ENCODE data around the gene PTGES3. TPM values are rescaled to one million over a fixed set of nuclear protein-coding genes. Genes with fewer than 3 reads are reported as not detected.

The PTGES3 gene, protein sequence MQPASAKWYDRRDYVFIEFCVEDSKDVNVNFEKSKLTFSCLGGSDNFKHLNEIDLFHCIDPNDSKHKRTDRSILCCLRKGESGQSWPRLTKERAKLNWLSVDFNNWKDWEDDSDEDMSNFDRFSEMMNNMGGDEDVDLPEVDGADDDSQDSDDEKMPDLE
- 130 TPM for total RNA-seq
- long read RNA-seq, transcript PTGES3-204 (7 exons, 1,017 nt): minor isoform, 15 of 749 reads
- long read RNA-seq, transcript PTGES3-201 (8 exons, 1,920 nt): major isoform, 675 of 749 reads
- long read RNA-seq, transcript PTGES3-202 (7 exons, 1,547 nt): minor isoform, 25 of 749 reads
- long read RNA-seq, partial matches to known transcripts: 12 of 749 reads
- long read RNA-seq, other reads (novel, unspliced or antisense): 21 of 749 reads

DNA sequence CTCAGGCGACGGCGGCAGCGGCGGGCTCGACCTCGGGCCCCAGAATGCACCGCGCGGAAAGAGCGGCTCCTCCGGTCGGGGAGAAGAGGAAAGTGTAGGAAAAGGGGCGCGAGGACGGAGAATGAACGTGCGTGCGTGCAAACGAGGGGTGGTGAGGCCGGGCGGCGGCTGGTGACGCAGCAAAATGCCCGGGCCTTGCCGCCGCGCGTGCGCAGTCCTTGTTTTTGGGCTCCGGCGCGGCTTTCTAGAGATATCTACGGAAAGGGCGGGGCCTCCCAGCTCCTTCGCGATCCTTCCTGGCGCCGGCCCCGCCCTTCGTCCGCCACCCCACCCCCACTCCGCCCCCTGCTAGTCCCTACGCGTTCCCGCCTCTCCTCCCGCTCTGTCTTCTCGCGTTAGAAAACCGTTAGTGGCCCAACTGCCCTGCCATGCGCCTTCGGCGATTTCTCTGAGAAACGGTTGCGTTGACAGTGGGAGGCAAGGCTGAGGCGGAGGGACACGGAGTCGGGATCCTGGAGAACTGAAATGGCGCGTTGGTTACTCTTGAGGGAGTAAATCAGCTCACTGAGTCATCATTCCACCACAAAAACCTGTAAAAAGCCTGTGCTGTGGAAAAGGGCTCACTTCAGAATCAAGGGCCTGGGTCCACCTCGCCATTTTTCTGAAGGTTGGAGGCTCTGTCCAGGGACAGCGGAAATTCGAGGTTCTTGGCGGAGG, at the start of gene PTGES3:
PTGES3 (minus strand) TSS at position 156 of the 717 bp plus-strand sequence. CDS start 285 bp downstream, outside the sequence.
- DNase-seq (ENCODE audit: low spot score): peak; percentile 99

DNA sequence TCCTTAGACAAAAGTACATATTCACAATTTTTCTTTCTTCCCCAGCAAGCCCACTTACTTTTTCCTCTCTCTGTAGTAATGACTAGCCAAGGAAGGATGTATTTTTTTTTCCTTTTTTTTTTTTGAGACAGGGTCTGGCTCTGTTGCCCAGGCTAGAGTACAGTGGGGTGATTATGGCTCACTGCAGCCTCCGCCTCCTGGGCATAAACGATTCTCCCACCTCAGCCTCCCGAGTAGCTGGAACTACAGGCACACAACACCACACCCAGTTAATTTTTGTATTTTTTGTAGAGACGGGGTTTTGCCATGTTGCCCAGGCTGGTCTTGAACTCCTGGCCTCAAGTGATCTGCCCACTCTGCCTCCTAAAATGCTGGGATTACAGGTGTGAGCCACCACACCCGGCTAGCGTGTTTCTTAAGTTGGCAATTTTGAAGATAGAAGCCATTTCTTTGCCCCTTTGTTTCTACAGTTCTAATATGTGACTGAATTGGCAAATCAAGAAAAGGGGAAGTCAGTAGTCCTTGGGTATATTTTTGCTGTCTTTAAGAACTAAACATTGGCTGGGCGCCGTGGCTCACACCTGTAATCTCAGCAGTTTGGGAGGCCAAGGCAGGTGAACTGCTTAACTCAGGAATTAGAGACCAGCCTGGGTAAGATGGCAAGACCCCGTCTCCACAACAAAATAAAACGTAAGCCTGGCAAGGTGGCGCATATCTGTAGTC, 40.2 kb upstream of the PTGES3 start:
- DNase-seq (ENCODE audit: low spot score): peak; percentile 26

DNA sequence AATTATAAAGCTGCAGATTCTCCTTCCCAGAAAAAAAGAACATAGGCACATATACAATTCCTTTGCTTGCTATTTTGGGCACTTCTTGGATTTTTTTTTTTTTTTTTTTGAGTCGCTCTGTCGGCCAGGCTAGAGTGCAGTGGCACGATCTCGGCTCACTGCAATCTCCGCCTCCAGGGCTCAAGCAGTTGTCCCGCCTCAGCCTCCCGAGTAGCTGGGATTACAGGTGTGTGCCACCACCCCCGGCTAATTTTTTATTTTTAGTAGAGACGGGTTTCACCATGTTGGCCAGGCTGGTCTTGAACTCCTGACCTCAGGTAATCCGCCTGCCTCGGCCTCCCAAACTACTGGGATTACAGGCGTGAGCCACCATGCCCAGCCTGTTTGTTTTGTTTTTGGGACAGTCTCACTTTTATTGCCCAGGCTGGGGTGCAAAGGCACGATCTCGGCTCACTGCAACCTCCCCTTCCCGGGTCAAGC, 38.2 kb upstream of the PTGES3 start:
- peak; percentile 64 for DNase-seq (ENCODE audit: low spot score)

DNA sequence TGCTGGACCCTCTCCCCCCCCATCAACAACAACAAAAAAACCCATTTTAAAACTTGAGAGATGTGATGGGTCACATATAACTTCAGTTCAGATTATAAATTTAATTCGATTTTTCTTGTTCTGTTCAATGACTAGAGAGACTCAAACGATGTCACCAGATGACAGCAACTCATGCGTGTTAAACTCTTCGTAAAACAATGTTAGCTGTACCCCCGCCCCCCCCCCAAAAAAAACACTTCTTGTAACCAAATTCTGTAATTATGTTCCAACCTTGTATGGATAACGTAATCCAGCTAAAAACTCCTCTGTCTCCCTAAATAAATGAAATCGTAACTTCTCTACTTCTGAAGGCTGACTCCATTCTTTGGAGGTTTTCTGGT, 37.6 kb upstream of the PTGES3 start:
- DNase-seq (ENCODE audit: low spot score): no peak

DNA sequence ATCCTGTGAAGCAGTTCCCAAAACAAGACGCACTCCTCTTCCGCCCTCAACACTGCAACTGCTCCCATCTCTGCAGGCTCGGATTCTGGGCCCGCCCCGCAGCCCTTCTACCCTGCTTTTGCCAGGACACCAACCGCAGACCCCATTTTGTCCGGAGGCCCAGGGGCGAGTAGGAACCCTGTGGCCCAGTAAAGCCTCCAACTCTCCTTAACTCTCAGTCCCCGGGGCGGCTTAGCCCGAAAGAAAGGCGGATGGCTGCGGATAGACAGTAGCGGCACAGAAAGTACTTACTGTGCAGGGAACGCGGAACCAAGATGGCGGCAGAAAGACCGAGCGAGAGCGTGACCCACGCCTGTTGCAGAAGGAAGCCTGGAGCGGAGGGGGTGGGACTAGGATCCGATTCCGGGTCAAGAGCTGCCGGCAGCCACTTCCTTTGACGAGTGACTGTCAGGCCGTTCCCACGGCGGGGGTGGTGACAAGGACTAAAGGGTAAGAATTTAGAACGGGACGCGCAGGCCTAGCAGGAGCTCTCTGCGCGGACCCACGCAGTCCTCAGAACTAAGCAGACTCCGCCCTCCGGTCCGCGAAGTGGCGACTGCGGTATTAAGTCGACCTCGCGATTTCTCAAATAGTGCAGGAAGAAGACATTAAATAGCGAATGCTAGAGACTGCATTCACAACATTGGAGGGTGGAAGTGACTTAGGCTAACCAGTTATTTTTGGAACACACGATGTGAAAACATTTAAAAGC, 37.1 kb upstream of the PTGES3 start, which contains the start of gene NACA:
NACA (minus strand) TSS at position 328 of the 751 bp plus-strand sequence. CDS start 778 bp downstream, outside the sequence.
- peak; percentile 99 for DNase-seq (ENCODE audit: low spot score)

DNA sequence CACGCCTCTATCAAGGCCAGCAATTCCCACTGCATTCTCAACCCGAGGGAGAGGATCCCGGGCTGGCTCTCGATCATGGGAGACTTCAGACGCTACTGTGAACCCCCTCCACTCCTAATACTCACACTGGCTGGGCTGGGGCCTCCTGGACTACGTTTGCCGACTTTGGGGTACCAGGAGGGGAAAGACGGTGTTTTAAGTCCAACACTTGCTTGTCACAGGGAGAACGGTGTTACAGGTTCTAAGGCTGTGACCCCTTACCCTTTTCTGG, 36.6 kb upstream of the PTGES3 start:
- peak; percentile 81 for DNase-seq (ENCODE audit: low spot score)

DNA sequence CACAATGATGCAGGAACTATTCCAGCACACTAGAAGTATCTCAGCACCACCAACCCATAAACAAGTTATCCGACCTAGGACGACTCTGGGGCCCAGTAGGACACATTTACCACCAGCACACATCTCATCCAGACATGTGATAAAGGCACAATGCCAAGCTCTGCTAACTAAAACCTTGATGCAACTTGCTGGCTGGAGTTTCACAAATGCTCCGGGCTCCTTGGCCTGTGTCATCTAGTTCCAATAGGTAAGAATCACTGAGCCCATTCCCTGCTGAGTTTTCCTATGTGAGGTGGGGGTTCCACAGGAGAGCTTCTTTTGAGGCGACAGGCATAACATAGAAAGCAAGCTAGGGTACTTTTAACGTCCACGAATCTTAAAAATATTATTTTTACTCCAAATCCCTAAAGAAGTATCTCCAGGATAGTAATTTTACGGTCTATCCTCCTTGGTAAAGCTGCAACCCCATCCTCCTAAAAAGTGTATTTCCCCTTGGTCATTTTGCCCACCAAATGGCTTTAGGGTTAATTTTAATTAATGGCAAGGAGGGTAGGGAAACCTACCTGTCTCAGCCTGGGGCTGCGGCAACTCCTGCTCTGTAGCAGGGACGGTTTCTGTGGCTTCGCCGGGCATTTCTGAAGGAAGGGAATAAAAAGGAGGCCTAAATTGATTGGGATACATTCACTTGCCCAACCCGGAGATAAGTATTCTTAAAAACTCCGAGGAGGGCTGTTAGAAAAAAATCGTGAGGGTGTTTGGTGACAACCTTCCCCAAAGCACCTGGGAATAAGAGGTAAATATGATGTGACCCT, 36.0 kb upstream of the PTGES3 start:
- DNase-seq (ENCODE audit: low spot score): peak; percentile 28

DNA sequence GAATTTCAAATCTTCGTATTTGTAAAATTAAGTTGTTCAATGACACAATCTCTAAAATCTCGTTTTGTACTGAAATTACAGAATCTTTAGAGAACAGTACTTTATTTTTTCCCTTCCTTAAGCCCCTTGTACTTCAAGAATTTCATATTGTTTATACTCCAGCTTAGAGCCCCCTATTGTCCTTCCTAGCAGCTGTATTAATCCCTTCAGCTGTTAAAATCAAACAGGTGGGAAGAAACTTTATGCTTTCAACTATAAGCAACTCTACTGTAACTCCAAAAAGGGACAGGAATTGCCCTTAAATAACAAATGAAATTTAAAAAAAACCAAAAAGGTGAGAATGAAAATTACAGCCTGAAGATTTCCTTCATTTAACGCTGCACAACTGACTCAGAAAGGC, 35.3 kb upstream of the PTGES3 start:
- DNase-seq (ENCODE audit: low spot score): no peak

DNA sequence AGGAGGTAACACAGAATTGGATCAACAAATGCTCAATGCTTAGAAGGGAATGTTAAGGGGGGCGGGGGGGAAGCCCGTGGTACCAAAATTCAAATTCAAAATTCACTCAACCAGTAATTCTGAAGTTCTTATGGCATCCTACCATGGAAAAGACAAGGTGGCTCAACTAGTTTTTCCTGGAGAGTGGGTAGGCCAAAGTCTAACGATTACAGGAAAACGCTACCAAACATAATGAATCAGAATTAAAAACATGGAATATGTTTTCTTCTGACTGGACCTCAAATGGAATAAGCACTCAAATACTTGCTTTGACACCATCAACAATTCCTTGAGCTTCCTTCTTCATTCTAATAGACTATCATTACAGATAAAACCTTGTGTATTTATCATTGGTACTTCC, 34.7 kb upstream of the PTGES3 start:
- no peak for DNase-seq (ENCODE audit: low spot score)

DNA sequence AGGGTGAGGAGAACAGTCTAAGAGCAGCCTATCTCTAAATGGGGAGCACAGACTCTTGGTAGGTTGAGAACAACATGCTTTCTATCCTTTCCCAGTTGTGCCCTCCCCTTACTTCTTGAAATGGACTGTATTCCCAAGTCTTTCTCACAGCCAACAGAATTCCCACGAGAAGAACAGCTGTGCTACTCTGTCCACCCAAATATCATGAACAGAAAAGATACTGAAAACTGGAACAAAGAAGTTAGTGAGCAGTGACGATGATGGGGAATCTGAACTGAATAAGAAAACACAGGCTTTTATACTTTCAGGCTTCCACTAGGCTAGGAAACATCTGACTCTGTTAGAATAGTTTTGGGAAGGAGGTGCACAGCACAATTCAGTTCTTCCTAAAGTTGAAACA, 33.6 kb upstream of the PTGES3 start:
- no peak for DNase-seq (ENCODE audit: low spot score)

DNA sequence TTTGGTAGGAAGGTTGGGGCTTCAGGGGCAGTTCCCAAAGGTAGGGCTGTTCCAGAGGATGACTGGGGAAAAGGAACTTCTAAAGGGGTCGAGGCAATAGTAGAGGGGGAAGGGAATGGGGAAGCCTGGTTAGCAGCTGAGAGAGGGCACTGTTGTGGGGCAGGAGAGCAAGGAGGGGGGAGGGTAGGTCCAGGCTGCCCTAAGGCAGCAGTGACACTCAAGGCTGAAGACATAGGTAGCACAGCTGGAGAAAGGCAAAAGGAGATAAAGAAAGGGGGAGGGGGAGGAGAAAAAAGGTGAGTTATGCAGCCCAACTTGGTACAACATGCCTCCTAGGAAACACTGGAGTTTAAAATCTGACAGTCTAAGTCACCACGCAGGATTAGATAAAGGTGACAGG, 33.1 kb upstream of the PTGES3 start:
- DNase-seq (ENCODE audit: low spot score): no peak

DNA sequence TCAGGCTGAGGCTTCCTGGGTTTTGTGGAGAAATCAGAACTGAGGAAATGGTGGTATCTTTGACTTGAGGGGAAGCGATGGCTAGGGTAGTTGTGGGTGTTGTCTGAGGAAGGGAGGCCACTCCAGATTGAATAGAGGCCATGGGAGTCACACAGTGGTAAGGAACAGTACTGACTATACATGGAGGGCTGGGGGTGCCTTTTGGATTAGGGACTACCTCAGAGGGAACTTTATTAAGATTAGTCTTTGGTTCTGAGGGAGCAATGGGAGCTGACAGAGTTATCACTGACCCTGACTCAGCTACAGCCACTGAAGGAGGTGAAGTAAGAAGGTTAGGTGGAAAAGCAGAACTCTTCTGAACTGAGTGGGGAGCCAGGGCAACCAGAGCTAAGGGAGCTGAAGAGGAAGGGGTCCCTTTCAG, 32.7 kb upstream of the PTGES3 start:
- peak; percentile 24 for DNase-seq (ENCODE audit: low spot score)

DNA sequence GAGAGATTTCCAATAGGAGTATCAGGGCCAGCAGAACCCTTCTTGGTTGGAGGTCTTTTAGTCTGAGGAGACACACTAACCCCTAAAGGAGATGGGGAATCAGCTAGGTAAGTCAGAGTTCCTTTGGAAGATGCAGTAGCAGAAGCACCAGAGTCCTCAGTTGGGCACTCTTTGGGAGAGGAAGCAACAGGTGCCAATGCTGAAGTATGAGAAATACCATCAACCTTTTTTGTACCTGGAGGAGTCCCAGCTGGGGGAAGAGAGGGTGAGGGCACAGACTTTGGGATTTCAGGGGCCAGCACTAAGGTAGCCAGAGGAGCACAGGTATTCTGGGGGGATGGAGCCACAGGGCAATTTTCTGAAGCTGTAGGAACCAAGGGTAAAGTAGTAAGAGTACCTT, 31.0 kb upstream of the PTGES3 start:
- DNase-seq (ENCODE audit: low spot score): peak; percentile 26

DNA sequence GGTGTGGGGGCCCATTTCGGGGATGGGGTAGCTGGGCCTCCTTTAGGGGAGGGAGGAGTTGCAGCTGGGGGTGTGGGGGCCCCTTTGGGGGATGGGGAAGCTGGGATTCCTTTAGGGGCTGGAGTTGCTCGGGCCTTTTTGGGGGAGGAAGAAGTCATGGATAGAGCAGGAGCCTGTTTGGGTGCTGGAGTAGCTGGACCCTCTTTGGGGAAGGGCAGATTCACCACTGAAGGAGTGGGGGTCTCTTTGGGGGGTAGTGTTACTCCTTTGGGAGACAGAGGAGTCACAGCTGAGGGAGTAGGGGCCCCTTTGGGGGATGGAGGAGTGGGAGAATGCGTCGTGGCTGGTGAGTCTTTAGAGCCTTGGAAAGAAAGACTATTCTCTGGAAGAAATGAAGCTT, 30.6 kb upstream of the PTGES3 start:
- DNase-seq (ENCODE audit: low spot score): peak; percentile 35

DNA sequence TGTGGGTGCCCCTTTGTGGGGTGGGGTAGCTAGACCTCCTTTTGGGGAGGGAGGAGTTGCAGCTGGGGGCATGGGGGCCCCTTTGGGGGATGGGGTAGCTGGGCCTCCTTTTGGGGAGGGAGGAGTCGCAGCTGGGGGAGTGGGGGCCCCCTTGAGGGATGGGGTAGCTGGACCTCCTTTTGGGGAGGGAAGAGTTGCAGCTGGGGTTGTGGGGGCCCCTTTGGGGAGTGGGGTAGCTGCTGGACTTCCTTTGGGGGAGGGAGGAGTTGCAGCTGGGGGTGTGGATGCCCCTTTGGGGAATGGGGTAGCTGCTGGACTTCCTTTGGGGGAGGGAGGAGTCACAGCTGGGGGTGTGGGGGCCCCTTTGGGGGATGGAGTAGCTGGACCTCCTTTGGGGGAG, 30.1 kb upstream of the PTGES3 start:
- DNase-seq (ENCODE audit: low spot score): no peak

DNA sequence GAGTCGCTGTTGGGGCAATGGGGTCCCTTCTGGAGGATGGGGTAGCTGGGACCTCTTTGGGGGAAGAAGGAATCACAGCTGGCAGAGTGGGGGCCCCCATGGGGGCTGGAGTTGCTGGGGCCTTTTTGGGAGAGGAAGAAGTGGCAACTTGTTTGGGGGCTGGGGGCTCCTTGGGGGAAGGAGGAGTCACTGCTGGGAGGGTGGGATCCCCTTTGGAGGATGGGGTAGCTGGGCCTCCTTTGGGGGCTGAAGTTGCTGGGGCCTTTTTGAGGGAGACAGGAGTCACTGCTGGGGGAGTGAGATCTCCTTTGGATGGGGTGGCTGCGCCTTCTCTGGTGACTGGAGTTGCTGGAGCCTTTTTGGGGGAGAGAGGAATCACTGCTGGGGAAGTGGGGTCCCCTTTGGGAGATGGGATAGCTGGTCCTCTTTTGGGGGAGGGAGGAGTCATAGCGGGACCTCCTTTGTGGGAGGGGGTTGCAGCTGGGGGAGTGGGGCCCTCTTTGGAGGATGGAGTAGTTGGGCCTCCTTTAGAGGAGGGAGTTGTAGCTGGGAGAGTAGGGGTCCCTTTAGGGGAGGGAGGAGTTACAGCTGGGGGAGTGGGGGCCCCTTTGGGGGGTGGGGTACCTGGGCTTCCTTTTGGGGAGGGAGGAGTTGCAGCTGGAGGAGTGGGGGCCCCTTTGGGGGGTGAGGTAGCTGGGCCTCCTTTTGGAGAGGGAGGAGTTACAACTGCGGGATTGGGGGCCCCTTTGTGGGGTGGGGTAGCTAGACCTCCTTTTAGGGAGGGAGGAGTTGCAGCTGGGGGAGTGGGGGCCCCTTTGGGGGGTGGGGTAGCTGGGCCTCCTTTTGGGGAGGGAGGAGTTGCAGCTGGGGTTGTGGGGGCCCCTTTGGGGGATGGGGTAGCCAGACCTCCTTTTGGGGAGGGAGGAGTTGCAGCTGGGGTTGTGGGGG, 29.1 kb upstream of the PTGES3 start:
- DNase-seq (ENCODE audit: low spot score): peak; percentile 69

DNA sequence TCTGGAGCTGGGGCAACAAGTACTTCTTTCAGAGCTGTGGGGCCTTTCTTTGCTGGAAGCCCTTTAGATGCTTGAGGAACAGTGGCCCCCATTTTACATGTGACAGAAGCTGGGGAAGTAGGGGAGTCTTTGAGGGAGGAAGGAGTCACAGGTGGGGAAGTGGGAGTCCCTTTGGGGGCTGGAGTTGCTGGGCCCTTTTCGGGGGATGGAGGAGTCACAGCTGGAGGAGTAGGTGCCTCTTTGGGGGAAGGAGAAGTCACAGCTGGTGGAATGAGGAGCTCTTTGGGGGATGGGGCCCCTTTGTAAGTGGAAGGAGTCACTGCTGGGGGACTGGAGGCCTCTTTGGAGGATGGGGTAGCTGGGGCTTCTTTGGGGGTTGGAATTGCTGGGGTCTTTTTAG, 28.4 kb upstream of the PTGES3 start:
- DNase-seq (ENCODE audit: low spot score): peak; percentile 26

DNA sequence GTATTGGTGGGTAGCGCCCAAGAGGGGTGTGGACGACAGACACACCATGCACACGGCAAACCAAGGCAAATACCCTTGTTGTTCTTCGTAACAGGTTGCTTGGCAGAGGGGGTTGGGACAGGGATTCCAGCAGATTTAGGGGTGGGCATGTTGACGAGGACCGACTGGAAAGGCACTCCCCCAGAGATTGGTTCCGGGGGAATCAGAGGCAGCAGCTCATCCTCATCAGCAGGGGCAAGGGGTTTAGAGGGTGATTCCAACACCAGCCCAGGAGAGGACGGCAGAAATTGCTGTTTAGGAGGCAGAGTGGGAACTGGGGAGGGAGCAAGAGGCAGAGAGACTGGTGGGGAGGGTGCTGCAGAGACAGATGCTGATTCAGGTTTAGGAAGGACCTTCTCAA, 27.7 kb upstream of the PTGES3 start:
- peak; percentile 79 for DNase-seq (ENCODE audit: low spot score)

DNA sequence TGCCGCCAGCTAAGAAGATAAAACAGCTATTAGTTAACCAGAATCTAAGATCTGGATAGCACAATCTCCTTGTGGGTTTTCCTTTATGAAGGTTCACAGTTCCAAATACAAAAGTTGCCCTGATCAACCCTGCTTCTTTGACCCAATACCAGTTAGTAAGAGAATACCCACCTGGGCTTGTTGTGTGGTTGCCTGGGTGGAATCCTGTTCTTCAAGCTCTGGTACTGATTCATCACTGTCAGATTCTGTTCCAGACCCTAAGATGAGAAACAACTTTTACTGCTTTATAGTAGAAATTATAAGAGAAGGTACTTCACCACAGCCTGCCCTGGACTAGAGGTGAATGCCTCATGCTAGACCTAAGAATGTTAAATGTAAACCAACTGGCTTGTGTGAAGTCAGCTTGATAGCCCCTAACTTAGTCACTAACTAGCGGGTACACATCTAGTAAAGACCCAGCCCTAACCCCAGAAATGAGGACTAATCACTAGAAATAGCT, 26.4 kb upstream of the PTGES3 start:
- no peak for DNase-seq (ENCODE audit: low spot score)
